ENCODE data around the gene PCNX4. TPM values are rescaled to one million over a fixed set of nuclear protein-coding genes. Genes with fewer than 3 reads are reported as not detected.

PCNX4 gene
- polyA plus RNA-seq, 4 donors, result 78.7 to 116 (median 86.2) TPM

- no peak for DNase-seq (ENCODE audit: low read depth in 4 of 4, low spot score in 2 of 4)
These were observed 79.2 kb downstream of the PCNX4 start for GRCh38 chr14:60170948-60171347.

- no peak for DNase-seq (ENCODE audit: low read depth in 4 of 4, low spot score in 2 of 4)
These were observed 80.0 kb downstream of the PCNX4 start for GRCh38 chr14:60171690-60172089.

- no peak for DNase-seq (ENCODE audit: low read depth in 4 of 4, low spot score in 2 of 4)
These were observed 82.9 kb downstream of the PCNX4 start for GRCh38 chr14:60174352-60175254.

- no peak for DNase-seq (ENCODE audit: low read depth in 4 of 4, low spot score in 2 of 4)
These were observed 83.7 kb downstream of the PCNX4 start for GRCh38 chr14:60175255-60175902.

- DNase-seq (ENCODE audit: low read depth in 4 of 4, low spot score in 2 of 4), result no peak
These were observed 86.4 kb downstream of the PCNX4 start for GRCh38 chr14:60178164-60178563.

- DNase-seq (ENCODE audit: low read depth in 4 of 4, low spot score in 2 of 4), result no peak
These were observed 87.1 kb downstream of the PCNX4 start for GRCh38 chr14:60178820-60179219.

- no peak for DNase-seq (ENCODE audit: low read depth in 4 of 4, low spot score in 2 of 4)
These were observed 87.7 kb downstream of the PCNX4 start for GRCh38 chr14:60179431-60179869.

GRCh38 chr14:60183138-60183537 is 91.4 kb downstream of the PCNX4 start:
- DNase-seq (ENCODE audit: low read depth in 4 of 4, low spot score in 2 of 4), result no peak

- DNase-seq (ENCODE audit: low read depth in 4 of 4, low spot score in 2 of 4), result no peak
These were observed 92.0 kb downstream of the PCNX4 start for GRCh38 chr14:60183741-60184140.

- DNase-seq (ENCODE audit: low read depth in 4 of 4, low spot score in 2 of 4), result peak in 3 of 4 donors; percentile 32 to 75 (median 55)
These were observed 92.6 kb downstream of the PCNX4 start for GRCh38 chr14:60184146-60184904.

GRCh38 chr14:60184905-60185555 is 93.3 kb downstream of the PCNX4 start:
- DNase-seq (ENCODE audit: low read depth in 4 of 4, low spot score in 2 of 4), result no peak

- no peak for DNase-seq (ENCODE audit: low read depth in 4 of 4, low spot score in 2 of 4)
These were observed 96.4 kb downstream of the PCNX4 start for GRCh38 chr14:60188115-60188514.

GRCh38 chr14:60188696-60189095 is 97.0 kb downstream of the PCNX4 start:
- DNase-seq (ENCODE audit: low read depth in 4 of 4, low spot score in 2 of 4), result no peak

GRCh38 chr14:60189923-60190840 is 98.5 kb downstream of the PCNX4 start:
- no peak for DNase-seq (ENCODE audit: low read depth in 4 of 4, low spot score in 2 of 4)

- DNase-seq (ENCODE audit: low read depth in 4 of 4, low spot score in 2 of 4), result no peak
These were observed 103.6 kb downstream of the PCNX4 start for GRCh38 chr14:60195179-60195810.

GRCh38 chr14:60196291-60196690 is 104.6 kb downstream of the PCNX4 start:
- DNase-seq (ENCODE audit: low read depth in 4 of 4, low spot score in 2 of 4), result no peak

- DNase-seq (ENCODE audit: low read depth in 4 of 4, low spot score in 2 of 4), result no peak
These were observed 106.0 kb downstream of the PCNX4 start for GRCh38 chr14:60197629-60198303.

GRCh38 chr14:60199321-60199720 is 107.6 kb downstream of the PCNX4 start:
- DNase-seq (ENCODE audit: low read depth in 4 of 4, low spot score in 2 of 4), result no peak
